NCI-H510A treated with DMSO at 0.1 percent for 48 hours (cell line): ENCODE measurements around the gene PHB1.
"Not testable (repeated sequence)": the region's sequence is repeated elsewhere in the genome, so short reads cannot be mapped to it uniquely, and the experiment has no call there.

Source experiments
- DNase-seq: peaks from one replicate; lab custom pipeline; 2025; lab: John Stamatoyannopoulos, UW

Gene PHB1

DNA sequence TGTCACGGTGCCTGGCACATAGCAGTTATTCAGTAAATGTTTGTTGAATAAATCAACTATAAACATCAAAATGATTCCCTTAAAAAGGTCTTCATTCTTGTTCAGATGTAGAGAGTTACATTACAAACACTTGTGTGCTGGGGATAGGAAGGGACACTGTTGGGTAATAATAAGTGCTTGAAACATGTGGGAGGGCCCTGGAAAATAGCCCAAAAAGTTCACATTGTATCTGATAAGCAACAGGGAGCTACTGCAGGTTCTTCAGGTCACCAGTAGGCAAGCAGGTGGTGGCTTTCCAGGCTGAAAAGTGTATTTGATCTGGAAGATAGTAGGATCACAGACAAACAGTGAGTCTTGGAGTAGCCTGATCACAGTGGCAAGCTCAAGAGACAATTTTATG is 33.6 kb downstream of the PHB1 start:
- DNase-seq, result no peak

DNA sequence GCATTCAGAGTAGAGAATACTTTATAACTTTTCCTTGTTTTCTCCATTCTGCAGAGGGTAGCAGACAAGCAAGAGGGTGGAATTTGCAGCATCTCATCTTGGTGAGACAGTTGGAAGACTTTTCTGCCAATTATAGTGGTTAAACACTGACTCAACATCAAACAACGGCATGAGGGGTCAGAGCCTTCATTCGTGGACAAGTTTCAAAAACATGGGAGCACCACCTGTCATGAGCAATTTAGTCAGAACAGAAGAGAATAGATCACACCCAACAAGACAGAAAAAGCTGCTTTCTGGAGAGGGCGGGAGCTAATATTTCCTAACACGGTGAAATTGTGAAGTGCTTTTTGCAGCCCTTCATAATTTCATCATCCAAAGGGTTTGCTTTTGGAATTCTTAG is 34.8 kb downstream of the PHB1 start:
- DNase-seq, result no peak

DNA sequence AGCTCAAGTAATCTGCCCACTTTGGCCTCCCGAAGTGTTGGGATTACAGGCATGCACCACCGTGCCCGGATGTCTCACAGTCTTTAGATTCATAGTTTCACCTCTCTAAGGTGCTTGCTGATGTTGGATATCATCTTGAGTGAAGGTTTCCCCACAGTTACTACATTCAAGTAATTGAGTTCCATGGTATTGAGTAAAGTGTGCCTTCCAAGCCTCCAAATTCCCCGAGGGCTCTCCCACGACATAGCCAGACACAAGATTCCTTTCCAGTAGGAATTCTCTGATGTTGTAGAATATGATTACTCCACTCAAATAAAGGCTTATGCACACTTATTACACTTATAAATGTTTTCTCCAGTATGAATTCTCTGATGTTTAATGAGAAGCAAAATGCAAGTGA is 36.4 kb downstream of the PHB1 start:
- no peak for DNase-seq

DNA sequence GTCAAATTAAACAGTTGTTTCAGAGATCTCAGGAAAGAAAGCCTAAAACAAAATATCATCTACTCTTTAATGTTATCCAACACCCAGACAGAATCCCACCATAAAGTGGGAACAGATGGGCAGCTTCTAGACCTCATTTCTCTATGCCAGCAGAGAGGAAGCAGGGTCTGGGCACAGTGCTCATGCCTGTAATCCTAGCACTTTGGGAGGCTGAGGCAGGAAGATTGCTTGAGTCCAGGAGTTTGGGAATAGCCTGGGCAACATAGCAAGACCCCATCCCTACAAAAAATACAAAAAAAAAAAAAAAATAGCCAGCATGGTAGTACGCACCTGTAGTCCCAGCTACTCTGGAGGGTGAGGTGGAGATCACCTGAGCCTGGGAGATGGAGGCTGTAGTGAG is 39.1 kb downstream of the PHB1 start:
- DNase-seq, result no peak

DNA sequence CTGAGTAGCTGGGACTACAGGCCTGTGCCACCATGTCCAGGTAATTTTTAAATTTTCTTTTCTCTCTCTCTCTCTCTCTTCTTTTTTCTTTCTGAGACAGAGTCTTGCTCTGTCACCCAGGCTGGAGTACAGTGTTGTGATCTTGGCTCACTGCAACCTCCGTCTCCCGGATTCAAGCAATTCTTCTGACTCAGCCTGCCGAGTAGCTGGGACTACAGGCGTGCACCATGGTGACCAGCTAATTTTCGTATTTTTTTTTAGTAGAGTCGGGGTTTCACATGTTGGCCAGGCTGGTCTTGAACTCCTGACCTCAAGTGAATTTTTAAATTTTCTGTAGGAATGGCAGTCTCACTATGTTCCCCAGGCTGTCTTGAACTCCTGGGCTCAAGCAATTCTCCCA is 41.6 kb downstream of the PHB1 start:
- no peak for DNase-seq

DNA sequence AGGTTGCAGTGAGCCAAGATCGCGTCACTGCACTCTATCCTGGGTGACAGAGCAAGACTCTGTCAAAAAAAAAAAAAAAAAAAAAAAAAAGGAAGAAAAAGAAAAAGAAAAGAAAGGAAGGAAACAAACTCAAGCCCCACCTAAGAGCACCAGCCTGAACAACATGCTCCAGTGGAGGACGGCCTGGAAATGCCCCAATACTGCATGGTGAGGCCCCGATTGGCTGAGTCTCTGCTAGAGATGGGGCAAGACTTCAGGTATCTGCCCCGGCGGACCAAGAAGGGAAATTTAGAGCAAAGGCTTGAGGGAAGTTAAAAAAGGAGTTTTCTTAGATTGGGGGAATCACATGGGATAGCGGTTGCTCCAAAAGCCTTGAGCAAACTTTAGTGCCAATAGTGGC is 42.3 kb downstream of the PHB1 start:
- no peak for DNase-seq

DNA sequence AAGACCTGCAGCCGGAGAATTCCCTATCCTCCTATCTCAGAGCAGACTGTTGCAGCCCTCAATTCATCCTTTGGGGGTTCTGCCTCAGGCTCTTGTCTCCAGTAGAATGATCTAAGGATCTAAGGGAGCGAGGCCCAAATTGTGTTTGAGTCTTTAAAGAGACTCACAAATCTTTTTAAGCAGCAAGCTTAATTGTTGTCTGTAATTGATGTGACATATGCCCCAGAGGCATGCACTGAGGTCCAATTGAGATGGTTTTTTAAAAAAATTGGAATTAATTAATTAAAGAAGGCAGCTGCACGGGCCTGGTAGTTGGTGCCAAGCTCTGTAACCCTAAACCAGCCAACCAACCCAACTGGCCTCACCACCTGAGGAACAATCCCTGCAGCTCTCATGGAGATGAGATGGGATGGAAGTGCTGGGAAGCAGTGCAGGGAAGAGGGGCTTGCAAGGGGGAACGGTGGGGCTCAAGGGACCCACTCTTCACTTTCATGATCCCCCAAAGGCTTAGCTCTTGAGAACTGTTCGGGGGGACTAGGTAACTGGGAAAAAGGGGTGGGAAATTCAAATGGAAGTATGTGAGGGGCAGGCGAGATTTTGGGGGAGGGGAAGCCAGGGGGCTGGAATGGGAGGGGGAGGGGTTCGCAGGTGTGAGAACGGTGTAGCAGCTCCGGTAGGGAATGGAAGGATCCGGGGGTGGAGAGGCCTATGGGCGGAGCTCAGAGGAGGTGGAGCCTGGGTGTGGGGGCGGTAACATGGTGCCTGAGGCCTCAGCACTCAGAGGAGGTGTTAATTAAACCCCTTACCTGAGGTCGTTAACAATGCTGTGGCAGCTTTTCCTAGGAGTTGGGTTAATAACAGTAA is 43.5 kb downstream of the PHB1 start:
- DNase-seq, result no peak

DNA sequence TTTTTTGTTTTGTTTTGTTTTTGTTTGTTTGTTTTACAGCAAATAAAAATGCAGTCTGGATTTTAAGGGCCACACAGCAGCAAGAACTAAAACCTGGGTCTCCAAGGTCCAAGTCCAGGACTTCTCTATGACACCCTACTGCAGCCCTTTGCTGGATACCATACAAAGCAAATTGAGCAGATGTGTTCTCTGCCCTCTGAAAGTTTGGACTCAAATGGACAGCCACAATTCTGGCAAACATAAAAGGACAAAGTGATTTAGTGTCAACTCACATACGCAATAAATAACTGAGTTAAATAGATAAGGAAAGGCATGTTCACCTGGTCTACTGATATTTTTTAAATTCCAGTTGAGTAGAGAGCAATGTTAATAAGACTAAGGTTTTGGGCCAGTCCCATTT is 44.9 kb downstream of the PHB1 start:
- no peak for DNase-seq

DNA sequence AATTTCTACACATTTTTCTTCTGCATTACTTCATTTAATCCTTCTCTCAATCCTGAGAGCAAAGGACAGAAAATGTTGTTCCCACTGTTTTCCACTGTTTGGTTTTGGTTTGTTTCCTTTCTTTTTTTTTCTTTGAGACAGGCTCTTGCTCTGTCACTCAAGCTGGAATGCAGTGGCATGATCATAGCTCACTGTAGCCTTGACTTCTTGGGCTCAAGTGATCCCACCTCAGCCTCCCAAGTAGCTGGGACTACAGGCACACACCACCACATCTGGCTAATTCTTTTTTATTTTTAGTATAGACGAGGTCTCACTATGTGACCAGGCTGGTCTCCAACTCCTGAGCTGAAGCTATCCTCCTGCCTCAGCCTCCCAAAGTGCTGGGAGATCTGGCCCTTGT is 45.6 kb downstream of the PHB1 start:
- no peak for DNase-seq

DNA sequence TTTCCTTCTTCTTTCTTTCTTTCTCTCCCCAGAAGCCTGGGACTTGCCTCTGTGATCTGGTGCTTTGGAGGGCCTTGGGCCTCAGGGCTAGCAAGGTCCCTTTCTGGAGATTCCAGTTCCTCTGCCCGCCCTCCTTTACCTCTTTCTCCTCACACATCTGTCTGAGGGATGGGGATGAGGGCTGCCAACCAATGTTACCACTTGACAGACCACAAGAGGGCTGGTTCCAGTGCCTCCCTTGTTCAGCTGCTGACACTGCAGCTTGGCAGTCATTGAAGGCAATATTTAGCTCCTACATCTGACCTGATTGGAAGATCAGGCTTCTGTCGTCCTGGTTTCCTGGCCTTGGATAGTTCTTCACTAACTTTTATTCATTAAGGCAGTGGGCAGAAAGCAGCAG is 49.0 kb downstream of the PHB1 start:
- DNase-seq, result peak; percentile 91

DNA sequence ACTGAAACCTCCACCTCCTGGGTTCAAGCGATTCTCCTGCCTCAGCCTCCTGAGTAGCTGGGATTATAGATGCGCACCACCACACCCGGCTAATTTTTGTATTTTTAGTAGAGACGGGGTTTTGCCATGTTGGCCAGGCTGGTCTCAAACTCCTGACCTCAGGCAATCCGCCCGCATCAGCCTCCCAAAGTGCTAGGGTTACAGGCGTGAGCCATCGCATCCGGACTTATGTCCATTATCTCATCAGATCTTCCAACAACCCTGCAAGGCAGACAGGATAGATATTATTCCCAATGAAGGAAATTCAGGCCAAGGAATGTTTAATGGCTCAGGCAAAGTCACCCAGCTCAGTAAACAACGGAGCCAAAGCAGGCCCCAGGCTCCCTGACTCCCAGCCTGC is 49.6 kb downstream of the PHB1 start:
- DNase-seq, result not testable (repeated sequence)

DNA sequence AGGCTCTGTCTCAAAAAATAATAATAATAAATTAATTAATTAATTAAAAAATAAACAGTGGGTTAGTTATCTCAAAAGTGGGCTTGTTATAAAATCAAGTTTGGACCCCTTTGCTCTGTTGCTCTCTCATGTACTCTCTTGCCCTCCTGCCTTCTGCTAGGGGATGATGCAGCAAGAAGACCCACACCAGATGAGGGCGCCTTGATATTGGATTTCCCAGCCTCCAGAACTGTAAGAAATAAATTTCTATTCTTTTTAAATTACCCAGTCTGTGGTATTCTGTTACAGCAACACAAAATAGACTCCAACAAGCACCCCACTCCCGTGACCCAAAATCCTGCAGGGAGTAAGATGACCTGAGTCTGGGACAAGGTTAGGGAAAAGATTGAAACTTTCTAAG is 50.6 kb downstream of the PHB1 start:
- DNase-seq, result no peak

DNA sequence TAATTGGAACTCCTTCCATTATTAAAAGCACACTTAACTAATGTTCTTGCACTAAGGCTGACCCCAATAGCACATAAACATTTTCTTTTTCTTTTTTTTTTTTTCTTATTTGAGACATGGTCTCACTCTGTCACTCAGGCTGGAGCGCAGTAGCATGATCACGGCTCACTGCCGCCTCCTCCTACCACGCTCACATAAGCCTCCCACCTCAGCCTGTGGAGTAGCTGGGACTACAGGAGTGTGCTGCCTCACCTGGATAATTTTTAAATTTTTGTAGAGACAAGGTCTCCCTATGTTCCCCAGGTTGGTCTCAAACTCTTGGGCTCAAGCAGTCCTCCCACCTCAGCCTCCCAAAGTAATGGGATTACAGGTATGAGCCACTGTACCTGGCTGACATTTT is 51.4 kb downstream of the PHB1 start:
- DNase-seq, result no peak

DNA sequence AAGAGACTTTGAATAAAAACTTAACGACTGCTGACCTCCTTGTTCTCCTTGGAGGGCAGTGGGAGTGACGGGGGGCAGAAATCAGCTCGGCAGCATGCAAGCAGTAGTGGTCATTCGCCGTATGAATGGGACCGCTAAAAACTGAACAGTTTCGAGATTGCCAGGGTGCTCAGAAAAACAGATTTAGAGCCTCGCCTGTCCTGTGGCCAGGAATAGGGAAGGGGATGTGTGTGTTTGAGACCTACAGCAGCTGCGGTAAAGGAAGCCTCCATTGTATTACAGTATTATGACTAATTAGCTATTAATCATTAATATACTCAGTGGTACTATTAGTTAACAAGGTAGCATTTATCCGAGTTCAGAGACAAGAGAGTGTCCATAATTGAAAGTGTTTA is 52.0 kb downstream of the PHB1 start:
- peak; percentile 84 for DNase-seq

DNA sequence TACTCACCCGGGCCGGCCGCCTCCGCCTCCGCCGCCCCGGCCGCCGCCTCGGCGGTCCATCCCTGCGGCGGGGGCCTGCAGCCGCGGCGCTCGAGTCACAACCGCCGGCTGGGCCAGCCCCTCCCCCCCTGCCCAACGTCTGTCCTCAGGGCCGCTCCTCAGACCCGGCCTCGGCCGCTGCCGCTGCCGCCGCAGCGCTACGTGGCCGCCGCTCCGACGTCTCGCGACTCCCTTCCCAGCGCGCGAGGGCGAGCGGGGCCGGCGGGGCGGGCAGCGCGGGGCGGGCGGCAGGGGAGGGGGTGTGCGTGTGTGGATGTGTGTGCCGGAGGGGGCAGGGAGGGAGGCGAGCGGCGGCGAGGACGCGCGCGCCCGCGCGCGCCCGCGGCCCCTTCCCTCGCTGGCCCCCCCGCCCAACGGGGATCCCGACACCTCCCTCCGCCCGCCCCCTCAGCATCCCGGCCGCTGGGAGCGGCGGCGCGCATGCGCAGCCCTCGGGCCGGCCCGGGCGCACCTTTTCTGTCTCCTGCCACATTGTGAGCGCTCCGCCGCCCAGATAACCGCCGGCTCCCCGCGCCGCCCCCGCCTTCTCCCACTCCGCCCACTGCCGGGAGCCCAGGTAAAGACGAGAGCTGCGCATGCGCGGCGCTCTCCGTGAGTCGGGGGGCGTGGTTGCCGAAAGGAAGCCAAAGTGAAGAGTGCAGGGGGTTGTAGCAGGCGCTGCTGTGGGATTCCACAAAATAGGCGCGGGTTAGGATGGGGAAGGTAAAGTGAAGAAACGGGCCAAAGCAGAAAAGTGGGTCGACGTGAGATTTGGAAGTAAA is 52.6 kb downstream of the PHB1 start, which contains the start of gene ZNF652:
Gene ZNF652 (minus strand): TSS at position 349 of the 821 bp plus-strand sequence. CDS start 44,525 bp downstream, outside the sequence.
- peak; percentile 99 for DNase-seq

DNA sequence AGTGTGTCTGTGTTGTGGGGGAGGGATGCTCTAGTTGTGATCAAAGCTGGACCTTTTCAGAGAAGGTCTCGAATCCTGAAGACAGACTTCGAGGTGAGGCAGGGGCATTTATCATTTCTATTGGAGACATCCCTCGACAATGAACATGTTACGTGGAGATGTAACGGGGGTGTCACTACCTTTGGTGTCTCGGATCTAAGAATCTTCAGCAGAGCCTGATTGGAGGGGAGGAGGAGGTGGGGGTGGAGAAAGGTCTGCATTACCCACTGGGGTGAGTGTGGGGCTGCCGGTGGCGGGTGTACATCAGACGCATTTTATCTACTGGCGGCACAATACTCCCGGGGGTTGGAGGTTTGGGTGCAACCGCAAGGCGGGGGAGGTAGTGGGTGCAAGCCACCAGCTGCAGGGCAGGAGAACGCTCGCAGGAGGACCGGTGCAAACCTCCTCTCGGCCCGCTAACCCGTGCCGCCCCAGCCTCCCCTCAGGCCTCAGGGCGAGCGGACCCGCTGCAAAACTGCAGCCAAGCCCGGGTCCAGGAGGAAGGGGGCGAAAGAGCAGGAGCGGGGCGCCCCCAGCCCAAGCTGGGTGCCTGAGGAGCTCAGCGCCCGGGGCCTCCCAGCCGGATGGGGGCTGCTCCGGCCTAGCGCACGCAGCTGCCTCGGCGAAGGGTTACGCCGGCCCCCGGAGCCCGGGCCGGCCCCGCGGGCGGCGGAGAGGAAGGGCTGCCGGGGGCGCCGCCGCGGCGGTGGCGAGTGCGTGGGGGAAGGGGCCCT is 53.4 kb downstream of the PHB1 start:
- peak; percentile 95 for DNase-seq

DNA sequence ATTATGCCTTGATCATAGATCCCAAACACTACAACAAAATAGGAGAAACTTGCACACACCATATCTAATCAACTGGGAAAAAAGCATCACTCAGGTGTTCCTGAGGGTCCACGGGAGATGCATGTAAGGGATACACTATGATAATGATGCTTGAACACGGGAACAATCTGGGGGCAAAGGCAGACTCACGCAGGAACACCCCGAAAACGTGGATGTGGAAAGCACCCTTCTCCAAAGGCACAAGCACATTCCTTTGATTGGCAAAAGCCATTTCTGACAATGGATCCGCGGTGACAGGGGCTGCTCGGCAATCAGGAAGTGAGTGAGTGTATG is 53.9 kb downstream of the PHB1 start:
- DNase-seq, result no peak

DNA sequence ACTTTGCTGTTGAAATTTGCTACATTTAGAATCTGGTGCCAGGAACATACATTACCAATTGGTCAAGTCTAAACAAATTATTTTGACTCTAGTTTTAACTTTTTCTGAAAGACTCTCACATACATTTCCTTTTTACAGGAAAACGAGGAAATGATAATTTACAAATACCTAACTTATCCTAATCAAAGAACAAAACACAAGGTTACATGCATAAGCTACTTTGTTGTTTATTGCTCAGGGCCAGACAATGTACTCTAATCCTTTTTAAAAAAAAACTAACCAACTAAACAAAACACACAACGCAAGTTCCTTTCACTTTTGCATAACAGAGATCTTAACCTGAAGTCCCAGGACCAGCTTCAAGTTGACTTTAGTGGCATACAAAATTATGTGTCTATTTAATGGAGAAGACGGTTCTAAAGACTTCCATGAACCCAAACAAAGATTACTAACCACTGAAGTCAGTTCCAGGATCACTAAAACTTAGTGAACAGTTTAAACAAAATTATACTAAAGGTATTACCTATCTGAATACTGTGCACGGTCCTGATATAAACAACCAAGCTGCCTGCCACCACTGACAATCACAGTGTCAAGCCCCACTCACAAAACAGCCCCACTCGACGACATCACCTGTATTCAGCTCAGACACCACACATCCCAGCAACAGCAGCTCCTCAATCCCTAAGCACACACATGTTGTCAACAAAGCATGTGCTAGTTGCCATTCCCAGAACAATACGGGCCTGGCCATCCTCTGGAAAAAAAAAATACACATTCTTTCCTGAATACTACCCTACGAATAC is 54.5 kb downstream of the PHB1 start:
- peak; percentile 60 for DNase-seq

DNA sequence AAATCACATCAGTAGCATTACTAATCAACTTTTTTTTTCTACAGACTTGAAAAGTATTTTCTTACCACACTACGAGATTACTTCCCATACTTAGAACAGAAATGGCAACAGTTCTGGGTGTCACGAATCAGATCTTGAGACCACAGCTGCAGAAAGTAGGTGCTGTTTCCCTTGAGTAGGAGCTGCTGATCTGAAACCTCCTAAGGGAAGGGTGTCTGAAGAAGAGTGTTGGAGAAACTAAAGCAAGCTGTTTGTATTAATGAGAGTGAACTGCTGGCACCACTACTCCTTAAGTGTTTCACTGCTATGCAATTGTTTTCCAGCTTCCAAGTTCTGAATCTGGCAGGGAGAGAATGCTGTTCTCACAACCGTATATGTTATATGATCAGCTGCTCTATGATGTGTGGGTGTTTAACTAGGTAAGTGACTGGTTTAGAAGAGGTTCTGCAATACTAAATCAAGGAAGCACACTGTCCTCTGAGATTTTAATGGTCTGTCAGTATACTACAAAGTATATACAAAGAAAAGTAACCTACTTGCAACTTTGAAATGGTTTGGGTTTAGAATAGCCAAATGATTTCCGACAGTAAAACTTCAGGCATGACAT is 55.9 kb downstream of the PHB1 start:
- no peak for DNase-seq

DNA sequence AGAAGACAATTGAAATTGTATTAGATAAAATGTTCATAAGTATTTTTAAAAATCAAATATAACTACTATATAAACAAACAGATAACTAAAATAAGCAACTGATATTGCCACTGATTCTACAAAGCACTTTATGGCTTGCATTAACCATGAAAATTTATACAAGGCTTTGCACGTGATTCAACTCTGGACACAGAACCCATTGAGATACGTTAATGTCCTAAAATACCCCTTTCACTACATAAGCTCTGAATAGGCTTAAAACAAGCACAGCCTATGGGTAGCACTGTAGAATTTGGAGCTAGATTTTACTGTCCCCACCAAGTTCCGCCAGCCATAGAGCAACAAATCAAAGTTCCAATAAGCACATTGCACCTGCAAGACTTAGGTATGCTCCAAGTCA is 57.2 kb downstream of the PHB1 start:
- no peak for DNase-seq

DNA sequence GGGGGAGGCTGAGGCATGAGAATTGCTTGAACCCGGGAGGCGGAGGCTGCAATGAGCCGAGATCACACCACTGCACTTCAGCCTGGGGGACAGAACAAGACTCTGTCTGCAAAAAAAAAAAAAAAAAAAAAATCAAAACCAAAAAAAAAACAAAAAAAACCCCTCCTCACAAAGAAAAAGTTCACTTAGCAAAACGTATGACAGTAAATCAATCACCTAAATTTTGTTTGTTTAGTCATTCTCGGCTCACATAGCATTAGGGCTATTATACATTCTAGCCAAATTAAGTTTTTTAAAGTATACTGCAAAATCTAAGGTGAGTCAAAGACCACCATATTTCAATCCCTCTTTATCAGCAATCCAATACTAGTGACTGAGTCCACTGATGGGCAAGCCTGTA is 58.4 kb downstream of the PHB1 start:
- DNase-seq, result no peak
